ENCODE measurements around the gene PARP12.

PARP12 gene

DNA sequence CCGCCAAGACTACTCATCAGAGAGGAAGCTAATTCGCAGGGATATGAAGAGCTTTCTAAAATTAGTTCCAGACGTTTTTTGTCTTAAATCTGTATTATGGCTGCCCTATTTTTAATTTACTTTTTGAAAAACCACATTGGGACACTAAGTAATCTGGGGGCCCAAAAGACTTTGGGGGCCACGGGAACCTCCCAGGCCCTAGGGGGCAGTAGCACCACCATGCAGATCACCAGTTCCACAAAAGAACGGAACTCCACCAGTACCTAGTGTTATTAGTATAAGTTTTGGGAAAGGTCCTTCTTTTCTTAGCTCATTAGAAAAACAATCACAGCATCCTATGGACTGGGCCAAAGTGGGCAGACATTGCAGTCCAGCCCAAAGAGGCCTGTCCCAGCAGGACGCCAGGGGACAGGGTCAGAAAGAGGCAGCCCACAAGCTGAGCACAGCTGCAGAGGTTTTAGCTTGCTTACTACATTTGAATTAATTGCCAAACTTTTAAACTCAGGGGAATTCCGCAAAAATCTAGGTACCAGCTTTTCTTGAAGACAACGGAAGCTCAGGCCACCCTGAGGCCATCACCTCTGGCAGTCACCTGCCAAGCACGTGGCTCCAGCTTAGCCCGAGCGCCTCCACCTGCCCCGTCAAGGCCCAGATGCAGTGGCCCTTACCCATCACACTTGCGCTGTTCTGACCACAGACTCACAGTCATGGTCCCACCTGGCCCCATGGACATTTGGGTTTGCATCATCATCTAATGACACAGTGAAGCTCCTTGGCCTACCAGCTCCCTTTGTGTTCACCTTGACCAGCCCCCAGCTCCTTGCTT is 74.8 kb downstream of the PARP12 start:
- peak; percentile 21 for TF ChIP-seq CTCF (conservative IDR thresholded peaks at IDR 0.05; ENCODE audit: low read depth, low read length)
- no peak overlapping the region for H3K4me3 ChIP-seq (ENCODE audit: low read length)
- DNase-seq (ENCODE audit: low read depth), result no peak

- DNase-seq (ENCODE audit: low read depth), result no peak
- H3K4me3 ChIP-seq (ENCODE audit: low read length), result no peak overlapping the region
- no peak for TF ChIP-seq CTCF (conservative IDR thresholded peaks at IDR 0.05; ENCODE audit: low read depth, low read length)
Observed at GRCh38 chr7:139985811-139986210, 76.9 kb downstream of the PARP12 start.

- DNase-seq (ENCODE audit: low read depth), result no peak
- TF ChIP-seq CTCF (conservative IDR thresholded peaks at IDR 0.05; ENCODE audit: low read depth, low read length), result no peak
- no peak overlapping the region for H3K4me3 ChIP-seq (ENCODE audit: low read length)
Observed at GRCh38 chr7:139984642-139985539, 77.9 kb downstream of the PARP12 start.

- no peak overlapping the region for H3K4me3 ChIP-seq (ENCODE audit: low read length)
- no peak for DNase-seq (ENCODE audit: low read depth)
- TF ChIP-seq CTCF (conservative IDR thresholded peaks at IDR 0.05; ENCODE audit: low read depth, low read length), result no peak
Observed at GRCh38 chr7:139982927-139983920, 79.5 kb downstream of the PARP12 start.

- TF ChIP-seq CTCF (conservative IDR thresholded peaks at IDR 0.05; ENCODE audit: low read depth, low read length), result no peak
- H3K4me3 ChIP-seq (ENCODE audit: low read length), result no peak overlapping the region
- no peak for DNase-seq (ENCODE audit: low read depth)
Observed at GRCh38 chr7:139981511-139981895, 81.2 kb downstream of the PARP12 start.

GRCh38 chr7:139976838-139977656 is 85.7 kb downstream of the PARP12 start:
- TF ChIP-seq CTCF (conservative IDR thresholded peaks at IDR 0.05; ENCODE audit: low read depth, low read length), result no peak
- H3K4me3 ChIP-seq (ENCODE audit: low read length), result no peak overlapping the region
- DNase-seq (ENCODE audit: low read depth), result no peak
